BJ (cell line): ENCODE results near the gene PITPNM3. TPM values are rescaled to one million over a fixed set of nuclear protein-coding genes. Genes with fewer than 3 reads are reported as not detected.
A peak's percentile ranks its signal among the peaks of the same experiment; 100 is the strongest.

Experiments
- CTCF ChIA-PET: fragments of 350-600 bp; formaldehyde crosslinking; extraction: SDS; loops from one replicate; lab custom pipeline; 2021; ENCODE audit warnings: antibody characterized with exemption, inconsistent platforms; lab: Yijun Ruan, JAX
- POLR2A ChIA-PET: fragments of 300-600 bp; sonication (Branson Sonifier 250); formaldehyde crosslinking; extraction: SDS; loops from one replicate; lab custom pipeline; 2021; ENCODE audit warnings: antibody characterized with exemption; lab: Charles Lee
- DNase-seq: peaks from one replicate; pipeline ENCODE4 v3.0.0-alpha.2; 2011; ENCODE audit warnings: low read depth
- H3K27me3 ChIP-seq: 2 replicates; pipeline ENCODE4 v1.6.0; 2011; ENCODE audit warnings: low read length; ENCODE audit not compliant: control insufficient read depth, insufficient read depth
- H3K36me3 ChIP-seq: 2 replicates; pipeline ENCODE4 v1.5.1; 2011; ENCODE audit warnings: low read length; ENCODE audit not compliant: control insufficient read depth, insufficient read depth
- H3K4me3 ChIP-seq: 2 replicates; pipeline ENCODE4 v1.5.1; 2011; ENCODE audit warnings: low read depth, mild to moderate bottlenecking, control low read depth, low read length
- polyA plus RNA-seq: library from polyadenylated mRNA; depleted of rRNA; stranded (reverse); fragments of >200 nt; gene quantifications from 2 replicates; pipeline ENCODE4 v1.2.3, GENCODE V29; 2011
- TF ChIP-seq, protein P1 (sequence below): IDR thresholded peaks from 2 replicates; pipeline ENCODE4 v1.5.1; 2011; ENCODE audit warnings: low read depth, mild to moderate bottlenecking, control low read depth, inconsistent platforms, low read length, moderate library complexity; ENCODE audit not compliant: insufficient read depth

Gene PITPNM3
- polyA plus RNA-seq, 1 experiment: 0.64 TPM

GRCh38 chr17:6591599-6592158 is 35.3 kb upstream of the PITPNM3 start:
- H3K36me3 ChIP-seq: peaks cover 4% of the 10 kb centered on the region
- peak; percentile 40 for DNase-seq
- no peaks in the 10 kb centered on the region for H3K27me3 ChIP-seq
- TF ChIP-seq, protein P1, sequence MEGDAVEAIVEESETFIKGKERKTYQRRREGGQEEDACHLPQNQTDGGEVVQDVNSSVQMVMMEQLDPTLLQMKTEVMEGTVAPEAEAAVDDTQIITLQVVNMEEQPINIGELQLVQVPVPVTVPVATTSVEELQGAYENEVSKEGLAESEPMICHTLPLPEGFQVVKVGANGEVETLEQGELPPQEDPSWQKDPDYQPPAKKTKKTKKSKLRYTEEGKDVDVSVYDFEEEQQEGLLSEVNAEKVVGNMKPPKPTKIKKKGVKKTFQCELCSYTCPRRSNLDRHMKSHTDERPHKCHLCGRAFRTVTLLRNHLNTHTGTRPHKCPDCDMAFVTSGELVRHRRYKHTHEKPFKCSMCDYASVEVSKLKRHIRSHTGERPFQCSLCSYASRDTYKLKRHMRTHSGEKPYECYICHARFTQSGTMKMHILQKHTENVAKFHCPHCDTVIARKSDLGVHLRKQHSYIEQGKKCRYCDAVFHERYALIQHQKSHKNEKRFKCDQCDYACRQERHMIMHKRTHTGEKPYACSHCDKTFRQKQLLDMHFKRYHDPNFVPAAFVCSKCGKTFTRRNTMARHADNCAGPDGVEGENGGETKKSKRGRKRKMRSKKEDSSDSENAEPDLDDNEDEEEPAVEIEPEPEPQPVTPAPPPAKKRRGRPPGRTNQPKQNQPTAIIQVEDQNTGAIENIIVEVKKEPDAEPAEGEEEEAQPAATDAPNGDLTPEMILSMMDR: no peak
- H3K4me3 ChIP-seq: no peak overlapping the region
- CTCF ChIA-PET: interaction anchor here (1.2 to 1.5 kb wide), 2 partner anchors 11 to 119 kb away, joined by 3 read pairs; no protein-coding TSS in a partner anchor
- POLR2A ChIA-PET: no interaction called here

- CTCF ChIA-PET: interaction anchor here (1.6 to 4.2 kb wide), 2 partner anchors 28 to 116 kb away, joined by 3 to 20 read pairs; no protein-coding TSS in a partner anchor
- H3K36me3 ChIP-seq: peaks cover 8% of the 10 kb centered on the region
- H3K4me3 ChIP-seq: no peak overlapping the region
- POLR2A ChIA-PET: no interaction called here
- TF ChIP-seq, protein P1: no peak
- no peak for DNase-seq
- no peaks in the 10 kb centered on the region for H3K27me3 ChIP-seq
Observed at GRCh38 chr17:6589266-6589946, 33.1 kb upstream of the PITPNM3 start.

GRCh38 chr17:6588165-6588564 is 31.8 kb upstream of the PITPNM3 start:
- ChIA-PET CTCF (interaction anchor here (0.7 to 4.2 kb wide), 3 partner anchors 29 to 1362 kb away, joined by 3 to 20 read pairs (median 3); no protein-coding TSS in a partner anchor), POLR2A (no interaction called here)
- H3K4me3 ChIP-seq: no peak overlapping the region
- TF ChIP-seq, protein P1: no peak
- no peaks in the 10 kb centered on the region for H3K27me3 ChIP-seq
- DNase-seq: no peak
- peaks cover 10% of the 10 kb centered on the region for H3K36me3 ChIP-seq

GRCh38 chr17:6587310-6587709 is 31.0 kb upstream of the PITPNM3 start:
- ChIA-PET POLR2A (no interaction called here), CTCF (interaction anchor here (0.7 to 4.2 kb wide), 2 partner anchors 114 to 886 kb away, joined by 3 to 20 read pairs; no protein-coding TSS in a partner anchor)
- TF ChIP-seq, protein P1: no peak
- Histone ChIP-seq H3K27me3 (no peaks in the 10 kb centered on the region), H3K36me3 (peaks cover 10% of the 10 kb centered on the region), H3K4me3 (no peak overlapping the region)
- no peak for DNase-seq

DNA sequence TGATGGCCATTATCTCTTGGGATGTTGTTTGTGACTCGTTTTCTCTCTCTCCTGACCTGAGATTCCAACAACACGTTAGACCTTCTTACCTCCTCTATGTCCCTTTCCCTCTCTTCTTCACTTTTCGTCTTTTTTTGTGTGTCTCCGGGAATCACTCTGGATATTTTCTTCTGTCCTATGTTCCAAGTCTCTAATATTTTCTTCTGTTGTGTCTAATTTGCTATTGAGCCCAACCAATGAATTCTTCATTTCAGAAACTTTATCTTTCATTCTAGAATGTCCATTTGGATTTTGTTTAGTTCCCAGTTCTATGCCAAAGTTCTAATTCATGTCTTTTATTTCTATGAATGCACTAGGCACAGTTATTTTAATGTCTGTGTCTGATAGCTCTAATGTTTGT is 27.1 kb upstream of the PITPNM3 start:
- POLR2A ChIA-PET: no interaction called here
- H3K36me3 ChIP-seq: peaks cover 13% of the 10 kb centered on the region

More for the DNA sequence above, 27.1 kb upstream of the PITPNM3 start:
- no peak for DNase-seq
- CTCF ChIA-PET: interaction anchor here (1.4 kb wide), 1 partner anchor 8 kb away, joined by 3 read pairs; no protein-coding TSS in a partner anchor
- TF ChIP-seq, protein P1: no peak
- H3K27me3 ChIP-seq: no peaks in the 10 kb centered on the region
- no peak overlapping the region for H3K4me3 ChIP-seq
